H1 (cell line): ENCODE measurements around the gene SSH2. TPM values are rescaled to one million over a fixed set of nuclear protein-coding genes. Genes with fewer than 3 reads are reported as not detected.

ENCODE experiments used
- BCL11A ChIP-seq, 2 experiments: IDR thresholded peaks; one replicate each; pipeline ENCODE4 v1.6.1; 2011; ENCODE audit warnings: low read depth in 2 of 2, low read length in 2 of 2, mild to moderate bottlenecking in 2 of 2
- EGR1 ChIP-seq: IDR thresholded peaks from 2 replicates; pipeline ENCODE4 v1.6.1; 2011; ENCODE audit warnings: low read depth, low read length, borderline replicate concordance
- SIN3A ChIP-seq, 2 experiments: IDR thresholded peaks in 1 of 2; conservative IDR thresholded peaks in 1 of 2; 2 replicates each; pipeline ENCODE4 v1.6.1; 2011 to 2012; ENCODE audit warnings: low read length in 2 of 2, improper control_type of control experiment in 1 of 2, low read depth in 1 of 2, mild to moderate bottlenecking in 1 of 2
- polyA plus RNA-seq, 7 experiments: library from polyadenylated mRNA; depleted of rRNA in 3 of 7; stranded (reverse) in 5 of 7; unstranded in 2 of 7; fragments of >200 nt in 5 of 7; fragments of 200-250 nt in 2 of 7; gene quantifications; 1 replicate in 5 of 7; 2 replicates in 1 of 7; 4 replicates in 1 of 7; pipeline versions ENCODE4 v1.2.1 to v1.2.3, GENCODE V29; 2011 to 2013; ENCODE audit warnings: missing spikeins in 2 of 7, mixed read lengths in 2 of 7
- total RNA-seq: library from RNA; stranded (reverse); fragmentation: NEBNext Ultra II Directional; extraction: Animal tissue kit (Norgen Biotek cat#: 25700); gene quantifications from 2 replicates; pipeline ENCODE4 v1.2.1, GENCODE V29; 2021
- TF ChIP-seq, protein P1 (sequence below): IDR thresholded peaks from 2 replicates; pipeline ENCODE4 v1.6.1; 2012; ENCODE audit warnings: inconsistent platforms

SSH2 gene
- total and polyA plus RNA-seq, 2 of the 8 experiments (the other 6 are each of a cell fraction or from before 2014, with no cell fraction given): 5.2 to 15.9 TPM

GRCh38 chr17:29592850-29593551 is 337.0 kb downstream of the SSH2 start, which contains the start of gene ANKRD13B (continued):
- TF ChIP-seq, protein P1, sequence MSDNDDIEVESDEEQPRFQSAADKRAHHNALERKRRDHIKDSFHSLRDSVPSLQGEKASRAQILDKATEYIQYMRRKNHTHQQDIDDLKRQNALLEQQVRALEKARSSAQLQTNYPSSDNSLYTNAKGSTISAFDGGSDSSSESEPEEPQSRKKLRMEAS: peak; percentile 28; the same call in 1 of the 2 replicates
- TF ChIP-seq EGR1 (no peak), BCL11A (IDR thresholded peaks at IDR 0.05; ENCODE audit: low read depth in 2 of 2, low read length in 2 of 2) (no peak), SIN3A (conservative IDR thresholded peaks at IDR 0.05 in 1 of 2, IDR thresholded peaks at IDR 0.05 in 1 of 2; ENCODE audit: low read depth in 1 of 2, low read length in 2 of 2) (peak in 1 of 2 experiments; percentile 36; a peak in 1 of 4 replicates)
- TF ChIP-seq, all 59 proteins: peak for 6
